Measurements from ENCODE around the gene IRF7.

GRCh38 chr11:639332-639955 is 23.7 kb upstream of the IRF7 start:
- TF ChIP-seq, protein P1, sequence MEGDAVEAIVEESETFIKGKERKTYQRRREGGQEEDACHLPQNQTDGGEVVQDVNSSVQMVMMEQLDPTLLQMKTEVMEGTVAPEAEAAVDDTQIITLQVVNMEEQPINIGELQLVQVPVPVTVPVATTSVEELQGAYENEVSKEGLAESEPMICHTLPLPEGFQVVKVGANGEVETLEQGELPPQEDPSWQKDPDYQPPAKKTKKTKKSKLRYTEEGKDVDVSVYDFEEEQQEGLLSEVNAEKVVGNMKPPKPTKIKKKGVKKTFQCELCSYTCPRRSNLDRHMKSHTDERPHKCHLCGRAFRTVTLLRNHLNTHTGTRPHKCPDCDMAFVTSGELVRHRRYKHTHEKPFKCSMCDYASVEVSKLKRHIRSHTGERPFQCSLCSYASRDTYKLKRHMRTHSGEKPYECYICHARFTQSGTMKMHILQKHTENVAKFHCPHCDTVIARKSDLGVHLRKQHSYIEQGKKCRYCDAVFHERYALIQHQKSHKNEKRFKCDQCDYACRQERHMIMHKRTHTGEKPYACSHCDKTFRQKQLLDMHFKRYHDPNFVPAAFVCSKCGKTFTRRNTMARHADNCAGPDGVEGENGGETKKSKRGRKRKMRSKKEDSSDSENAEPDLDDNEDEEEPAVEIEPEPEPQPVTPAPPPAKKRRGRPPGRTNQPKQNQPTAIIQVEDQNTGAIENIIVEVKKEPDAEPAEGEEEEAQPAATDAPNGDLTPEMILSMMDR (IDR thresholded peaks at IDR 0.05), result no peak
- no peak for TF ChIP-seq POLR2A (IDR thresholded peaks at IDR 0.05)
